Activated CD4-positive, CD25-positive, alpha-beta regulatory T cell treated with anti-CD3 and anti-CD28 coated beads, Interleukin-2, amount 50 U/mL, for 24 hours (primary cell): Measurements from ENCODE around the gene KCNH3.
A peak's percentile ranks its signal among the peaks of the same experiment; 100 is the strongest.
"Not testable (repeated sequence)": the region's sequence is repeated elsewhere in the genome, so short reads cannot be mapped to it uniquely, and the experiment has no call there.

Source experiments
- ATAC-seq, 2 donors: fragments of 150-1000 bp; cut with Tn5 transposase; one replicate each; pipeline ENCODE4 v1.10.0; 2021; ENCODE audit warnings: mild to moderate bottlenecking in 1 of 2, moderate library complexity in 1 of 2

KCNH3 gene

DNA sequence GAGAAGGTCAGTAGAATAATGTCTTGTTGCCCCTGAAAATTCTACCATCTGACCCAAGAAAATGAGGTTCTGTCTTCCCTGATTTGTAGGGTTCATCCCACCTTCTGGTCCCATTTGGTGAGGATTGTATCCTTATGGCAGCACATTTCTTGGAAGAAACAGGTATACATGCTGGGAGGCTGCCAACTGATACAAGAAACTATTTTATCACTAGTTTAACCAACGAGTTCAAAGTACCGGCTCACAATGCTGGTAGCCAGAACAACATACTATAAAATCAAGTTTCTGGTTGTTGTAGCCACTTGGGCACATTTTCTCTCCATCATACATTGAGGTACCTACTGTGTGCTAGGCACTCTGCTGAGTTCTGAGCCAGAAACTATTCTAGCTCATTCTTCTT lies 7.1 kb upstream of the KCNH3 start:
- no peak for ATAC-seq

DNA sequence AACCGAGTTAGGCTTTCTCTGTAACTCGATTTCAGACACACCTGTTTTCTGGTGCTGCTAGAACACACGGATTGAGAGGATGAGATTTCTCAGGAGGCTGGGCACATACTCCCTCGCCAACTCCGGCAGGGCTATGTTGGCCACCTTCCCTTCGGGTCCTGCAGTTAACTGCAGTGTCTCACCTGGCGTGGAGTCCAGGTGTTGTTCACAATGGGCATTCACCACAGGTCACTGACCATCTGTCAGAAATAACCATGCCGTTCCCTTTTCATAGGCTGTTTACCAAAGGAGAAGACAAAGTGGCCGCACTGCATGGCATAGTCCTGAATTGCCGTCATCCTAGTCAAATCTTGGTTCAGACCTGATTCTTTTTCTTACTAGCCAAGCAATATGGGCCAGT lies 5.5 kb upstream of the KCNH3 start:
- ATAC-seq = no peak

DNA sequence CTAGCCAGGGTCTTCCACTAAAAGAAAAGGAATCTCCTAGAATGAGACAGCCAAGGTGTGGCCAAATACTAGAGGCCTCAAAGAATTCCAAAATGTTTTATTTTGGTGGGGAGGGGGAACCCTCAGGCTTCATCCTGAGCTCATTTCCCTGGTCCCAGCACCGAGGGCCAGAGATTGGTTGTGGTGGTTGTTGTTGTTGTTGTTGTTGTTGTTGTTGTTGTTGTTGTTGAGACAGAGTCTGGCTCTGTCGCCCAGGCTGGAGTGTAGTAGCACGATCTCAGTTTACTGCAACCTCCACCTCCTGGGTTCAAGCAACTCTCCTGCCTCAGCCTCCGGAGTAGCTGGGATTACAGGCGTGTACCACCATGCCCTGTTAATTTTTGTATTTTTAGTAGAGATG lies 4.7 kb upstream of the KCNH3 start:
- not testable (repeated sequence) for ATAC-seq

GRCh38 chr12:49534731-49535278 lies 4.0 kb upstream of the KCNH3 start:
- no peak for ATAC-seq

GRCh38 chr12:49535921-49536525 lies 2.8 kb upstream of the KCNH3 start:
- no peak for ATAC-seq

DNA sequence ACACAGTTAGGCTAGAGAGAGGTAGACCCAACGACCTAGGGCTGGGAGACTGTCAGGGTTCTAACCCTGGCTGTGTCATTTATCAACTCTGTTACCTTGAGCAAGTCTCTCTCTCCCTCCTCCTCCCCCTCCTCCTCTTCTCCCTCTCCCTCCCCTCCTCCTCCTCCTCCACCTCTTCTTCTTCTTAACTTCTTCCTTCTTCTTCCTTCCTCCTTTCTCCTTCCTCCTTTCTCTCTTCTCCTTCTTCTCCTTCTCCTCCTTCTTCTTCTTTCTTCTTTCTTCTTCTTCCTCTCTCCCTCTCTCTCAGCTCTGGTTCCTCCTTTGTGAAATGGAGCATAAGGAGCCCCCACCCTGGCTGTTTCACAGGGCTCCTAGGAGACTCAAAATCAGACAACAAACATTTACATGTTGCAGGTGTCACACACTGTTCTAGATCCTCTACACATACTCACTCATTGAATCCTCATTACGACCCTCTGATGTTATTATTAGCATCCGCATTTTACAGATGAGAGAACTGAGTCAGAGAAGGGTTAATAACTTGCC lies 2.2 kb upstream of the KCNH3 start:
- no peak for ATAC-seq

DNA sequence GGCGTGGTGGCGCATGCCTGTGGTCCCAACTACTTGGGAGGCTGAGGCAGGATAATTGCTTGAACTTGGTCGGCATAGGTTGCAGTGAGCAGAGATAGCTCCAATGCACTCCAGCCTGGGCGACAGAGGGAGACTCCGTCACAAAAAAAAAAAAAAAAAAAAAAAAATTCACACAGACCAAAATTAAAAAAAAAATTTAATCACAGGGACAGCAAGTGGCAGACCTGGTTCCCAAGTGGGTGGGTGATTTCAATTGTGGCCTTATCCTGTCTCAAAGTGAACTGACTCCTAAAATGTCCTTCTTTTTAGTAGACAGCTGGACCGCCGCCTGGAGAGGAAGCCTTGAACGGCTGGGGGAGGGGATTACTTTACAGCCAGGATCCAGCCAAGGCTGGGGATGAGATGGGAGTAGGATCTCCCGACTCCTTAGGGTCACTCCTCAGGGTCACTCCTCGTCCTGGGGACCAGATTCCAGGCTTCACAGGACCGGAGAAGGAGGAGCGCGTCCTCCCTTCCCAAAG lies 1.5 kb upstream of the KCNH3 start:
- ATAC-seq = no peak

DNA sequence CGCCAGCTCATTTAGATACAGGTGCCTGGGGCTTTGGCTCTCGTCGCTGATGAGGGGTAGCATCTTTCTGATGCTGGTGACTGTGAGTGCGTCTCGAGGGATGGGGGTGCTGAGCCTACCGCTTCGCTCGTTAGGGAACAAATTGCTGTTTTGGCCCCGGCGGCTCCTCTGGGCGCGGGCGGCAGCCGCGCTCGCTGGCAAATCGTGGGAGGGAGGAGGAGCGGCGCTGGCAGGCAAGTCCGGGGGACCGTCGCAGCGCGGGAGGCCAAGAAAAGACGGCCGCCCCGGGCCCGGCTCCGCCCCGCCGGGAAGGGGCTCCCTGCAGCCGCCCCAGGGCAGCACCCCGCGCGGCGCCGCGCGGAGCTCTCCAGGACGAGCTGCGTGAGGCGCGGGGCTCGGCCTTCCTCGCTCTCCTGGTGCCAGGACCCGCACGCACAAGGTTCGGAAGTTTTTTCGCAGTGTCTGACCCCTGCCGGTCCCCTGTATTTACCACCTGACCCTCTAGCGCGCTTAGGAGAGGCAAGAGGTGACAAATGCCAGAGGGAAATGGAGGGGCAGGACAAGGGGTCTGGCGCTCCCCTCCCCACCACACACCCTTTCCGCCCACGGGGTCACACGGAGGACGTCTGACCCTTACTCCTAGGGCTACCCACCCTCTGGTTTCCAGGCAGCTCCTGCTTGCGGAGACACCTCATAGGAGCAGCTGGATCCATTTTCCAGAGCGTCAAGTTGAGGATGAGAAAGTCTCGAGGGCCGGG lies 899 bp upstream of the KCNH3 start:
- ATAC-seq = peak; percentile 11 to 12

DNA sequence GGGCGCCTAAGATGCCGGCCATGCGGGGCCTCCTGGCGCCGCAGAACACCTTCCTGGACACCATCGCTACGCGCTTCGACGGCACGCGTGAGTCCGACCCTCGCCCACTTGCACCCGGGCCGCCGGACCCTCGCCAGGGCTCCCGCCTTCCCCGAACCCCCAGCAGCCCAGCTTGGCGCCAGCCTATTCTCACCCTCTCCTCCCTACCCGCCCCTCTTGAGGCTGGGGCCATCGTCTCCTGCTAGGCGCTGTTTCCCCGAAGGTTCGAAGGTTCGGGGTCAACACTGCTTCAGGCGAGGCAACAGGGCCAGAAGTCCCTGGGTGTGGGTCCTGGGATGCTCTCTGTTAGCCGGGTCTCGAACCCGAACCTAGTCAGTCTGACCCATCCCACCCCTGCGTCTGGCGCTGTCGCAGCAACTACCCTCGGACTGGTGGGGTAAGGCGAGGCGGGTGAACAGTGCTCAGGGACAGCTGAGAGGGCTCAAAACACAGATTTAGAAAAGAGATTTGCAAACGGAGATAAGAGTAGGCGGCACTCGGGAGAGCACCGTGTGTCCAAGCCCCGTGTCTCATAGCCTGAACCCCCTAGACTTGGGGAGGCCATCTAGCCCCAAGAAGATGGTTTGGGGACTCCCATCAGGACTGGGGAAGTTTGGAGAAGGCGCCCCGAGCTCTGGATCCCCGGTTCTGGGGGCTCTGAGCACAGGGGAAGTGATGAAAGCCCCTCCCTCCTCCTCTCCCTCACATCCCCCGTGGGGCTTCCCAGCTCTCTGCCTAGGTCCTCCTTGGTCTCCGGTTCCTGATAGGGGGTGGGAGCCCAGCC lies 787 bp downstream of the KCNH3 start:
- no peak for ATAC-seq

GRCh38 chr12:49540229-49541139 lies 1.7 kb downstream of the KCNH3 start:
- no peak for ATAC-seq

DNA sequence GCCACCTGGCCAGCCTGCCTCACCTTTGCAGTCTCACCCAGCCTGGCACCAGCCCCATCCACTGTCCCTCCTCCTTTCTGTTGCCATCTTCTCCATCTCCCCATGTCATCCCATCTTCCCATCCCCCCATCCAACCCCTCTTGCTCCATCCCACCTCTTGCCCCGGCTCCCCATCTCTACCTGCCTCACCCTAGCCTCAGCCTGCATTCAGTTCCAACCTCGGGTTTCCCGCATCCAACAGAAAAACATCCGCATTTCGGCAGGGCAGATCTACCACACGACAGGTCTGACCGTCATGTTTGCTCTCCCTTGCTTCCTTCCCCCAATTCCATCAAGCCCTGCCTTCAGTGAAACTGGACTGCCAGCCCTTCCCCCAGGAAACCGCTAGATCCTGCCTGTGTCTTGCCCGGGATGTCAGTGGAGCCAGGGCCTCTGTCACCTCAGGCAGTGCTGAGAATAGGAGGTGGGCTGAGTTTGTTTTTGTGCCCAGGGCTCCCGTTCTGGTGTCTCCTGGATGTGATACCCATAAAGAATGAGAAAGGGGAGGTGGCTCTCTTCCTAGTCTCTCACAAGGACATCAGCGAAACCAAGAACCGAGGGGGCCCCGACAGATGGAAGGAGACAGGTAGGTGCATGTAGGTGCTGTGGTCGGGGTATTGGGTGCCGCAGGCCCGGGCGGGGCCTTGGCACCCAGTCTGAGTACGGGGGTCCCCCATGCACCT lies 2.5 kb downstream of the KCNH3 start:
- no peak for ATAC-seq

DNA sequence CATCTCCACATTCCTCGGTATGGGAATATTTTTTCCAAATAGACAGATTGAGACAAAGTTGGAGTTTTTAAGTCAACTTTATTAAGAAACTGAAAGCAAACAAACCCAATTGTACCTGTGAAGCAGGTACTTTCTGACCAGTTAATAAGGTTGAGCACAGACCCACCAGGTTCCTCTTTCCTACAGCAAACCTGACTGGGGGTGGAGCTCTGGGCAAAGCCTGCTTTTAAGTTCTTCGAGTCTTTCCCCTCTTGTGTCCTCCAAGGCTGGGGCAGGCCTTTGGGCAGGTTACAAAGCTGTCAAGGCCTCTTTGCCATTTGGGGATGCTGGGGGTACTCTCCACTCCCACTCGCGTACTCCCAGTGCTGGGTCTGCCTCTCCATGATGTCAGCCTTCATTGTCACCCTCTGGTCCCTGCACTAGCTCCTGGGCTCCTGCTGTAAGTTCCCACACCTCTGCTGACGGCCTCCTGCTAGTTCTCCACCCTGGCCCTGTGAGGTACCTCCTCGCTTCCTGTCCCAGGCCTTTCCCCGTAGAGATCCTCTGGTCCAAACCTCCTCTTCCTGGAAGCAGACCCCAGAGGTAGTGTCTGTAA lies 3.2 kb downstream of the KCNH3 start:
- no peak for ATAC-seq

GRCh38 chr12:49542592-49543160 lies 3.8 kb downstream of the KCNH3 start:
- no peak for ATAC-seq

DNA sequence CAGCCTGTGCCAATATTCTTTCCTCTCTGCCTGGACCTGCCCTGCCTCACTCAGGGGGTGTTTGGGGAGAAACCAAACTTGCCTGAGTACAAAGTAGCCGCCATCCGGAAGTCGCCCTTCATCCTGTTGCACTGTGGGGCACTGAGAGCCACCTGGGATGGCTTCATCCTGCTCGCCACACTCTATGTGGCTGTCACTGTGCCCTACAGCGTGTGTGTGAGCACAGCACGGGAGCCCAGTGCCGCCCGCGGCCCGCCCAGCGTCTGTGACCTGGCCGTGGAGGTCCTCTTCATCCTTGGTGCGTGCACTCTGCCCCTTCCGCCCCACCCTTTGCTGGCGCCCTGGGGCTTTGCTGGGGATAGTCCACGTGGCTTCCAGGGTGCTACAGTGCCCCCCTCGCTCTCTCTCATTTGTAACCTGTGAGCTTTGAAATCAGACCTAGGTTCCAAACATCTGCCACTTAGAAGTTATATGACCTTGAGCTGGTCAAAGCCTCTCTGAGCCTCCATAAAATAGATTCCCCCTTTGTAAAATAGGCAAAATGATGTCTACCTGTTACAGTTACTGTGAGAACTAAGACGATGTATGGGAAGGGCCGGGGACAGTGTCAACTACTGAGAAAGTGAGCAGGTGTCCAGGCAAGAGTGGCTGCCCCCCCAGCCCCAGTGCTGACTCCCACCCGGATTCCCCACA lies 4.5 kb downstream of the KCNH3 start:
- ATAC-seq = no peak

DNA sequence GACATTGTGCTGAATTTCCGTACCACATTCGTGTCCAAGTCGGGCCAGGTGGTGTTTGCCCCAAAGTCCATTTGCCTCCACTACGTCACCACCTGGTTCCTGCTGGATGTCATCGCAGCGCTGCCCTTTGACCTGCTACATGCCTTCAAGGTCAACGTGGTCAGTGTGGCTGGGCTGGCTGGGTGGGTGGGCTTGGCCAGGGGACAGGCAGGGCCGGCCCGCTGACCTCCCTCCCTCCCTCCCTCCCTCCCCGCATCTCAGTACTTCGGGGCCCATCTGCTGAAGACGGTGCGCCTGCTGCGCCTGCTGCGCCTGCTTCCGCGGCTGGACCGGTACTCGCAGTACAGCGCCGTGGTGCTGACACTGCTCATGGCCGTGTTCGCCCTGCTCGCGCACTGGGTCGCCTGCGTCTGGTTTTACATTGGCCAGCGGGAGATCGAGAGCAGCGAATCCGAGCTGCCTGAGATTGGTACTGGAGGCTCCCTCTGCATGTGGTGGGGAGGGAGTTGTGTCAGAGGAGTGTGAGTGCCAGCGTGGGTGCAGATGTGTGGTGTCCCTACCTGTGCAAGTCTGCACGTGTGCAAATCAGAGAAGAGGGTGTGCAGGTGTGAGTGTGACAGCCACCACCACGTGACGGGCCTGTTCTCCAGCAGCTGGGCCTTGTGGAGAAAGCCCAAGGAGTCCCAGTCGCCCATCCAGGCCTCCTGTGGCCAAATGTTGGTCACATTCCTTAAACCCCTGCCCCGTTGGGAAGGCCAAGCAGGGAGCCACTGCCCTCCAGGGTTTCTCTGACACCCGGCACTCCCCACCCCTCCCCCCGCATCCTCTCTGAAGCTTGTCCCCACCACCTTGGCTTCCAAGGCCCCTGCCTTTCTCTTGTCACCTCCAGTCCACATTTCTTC lies 5.3 kb downstream of the KCNH3 start:
- no peak for ATAC-seq

DNA sequence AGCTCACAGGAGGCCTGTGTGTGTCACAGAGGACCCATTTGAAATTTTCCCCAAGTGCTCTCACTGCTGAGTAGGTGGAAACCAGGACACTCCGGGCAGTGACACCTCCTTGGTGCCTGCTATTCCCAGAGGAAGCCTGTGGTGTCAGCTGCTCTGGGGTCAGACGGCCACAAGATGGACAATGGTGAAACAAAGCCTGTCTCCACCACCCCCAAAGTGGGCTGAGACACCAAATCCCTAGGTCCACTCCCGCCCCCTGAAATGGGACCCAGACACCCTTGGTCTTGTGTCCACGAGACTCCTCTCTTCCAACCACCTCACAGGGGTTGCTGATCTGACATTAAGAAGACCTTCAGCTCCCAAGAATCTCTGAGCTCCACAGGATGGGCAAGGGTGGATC lies 7.0 kb downstream of the KCNH3 start:
- no peak for ATAC-seq

- no peak for ATAC-seq
These were observed 7.7 kb downstream of the KCNH3 start for GRCh38 chr12:49546481-49546880.

DNA sequence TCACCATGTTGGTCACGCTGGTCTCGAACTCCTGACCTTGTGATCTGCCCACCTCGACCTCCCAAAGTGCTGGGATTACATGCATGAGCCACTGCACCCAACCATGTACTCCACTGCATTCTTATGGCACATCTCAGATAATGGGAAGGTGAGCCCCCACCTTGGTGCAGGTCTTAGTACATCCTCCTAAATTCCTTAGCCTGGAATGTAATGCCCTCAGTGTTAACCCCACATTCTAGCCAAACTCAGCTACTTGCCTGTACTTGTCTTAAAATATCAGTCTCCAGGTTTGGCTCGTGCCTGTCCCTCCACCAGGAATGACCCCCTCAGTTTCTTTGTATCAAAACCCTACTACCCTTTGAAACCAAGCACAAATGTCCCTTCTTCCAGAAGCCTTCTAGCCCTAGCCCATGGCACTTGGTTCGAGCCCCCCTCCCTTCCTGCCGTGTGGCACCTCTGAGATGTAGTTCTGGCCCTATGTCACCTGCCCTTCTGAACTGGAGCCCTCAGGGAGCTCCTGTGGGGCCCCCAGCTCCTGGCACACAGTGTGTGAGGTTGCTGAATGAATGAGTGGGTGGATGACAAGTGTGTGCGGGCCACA lies 8.4 kb downstream of the KCNH3 start:
- ATAC-seq = no peak
